OCI-LY1 (cell line): Measurements from ENCODE around the gene CSNK1G2.

Experiments
- H2AFZ ChIP-seq: fragments of 200-600 bp; sonication (generic), shearing (Covaris generic); 2 replicates; pipeline ENCODE4 v1.6.0; 2014; ENCODE audit warnings: antibody characterized with exemption, mild to moderate bottlenecking, low read length
- H3F3A ChIP-seq: fragments of 200-600 bp; sonication (generic), shearing (Covaris generic); 2 replicates; pipeline ENCODE4 v1.6.0; 2014; ENCODE audit warnings: mild to moderate bottlenecking, antibody characterized with exemption, low read length, moderate library complexity; ENCODE audit not compliant: insufficient read depth
- H3K27ac ChIP-seq: fragments of 200-600 bp; sonication (generic); 2 replicates; pipeline ENCODE4 v1.5.1; 2014; ENCODE audit warnings: low read length, mixed run types, mild to moderate bottlenecking, low read depth; ENCODE audit not compliant: poor library complexity, severe bottlenecking
- H3K27me3 ChIP-seq: fragments of 200-600 bp; sonication (generic); 2 replicates; pipeline ENCODE4 v1.6.0; 2014; ENCODE audit warnings: antibody characterized with exemption, mild to moderate bottlenecking, low read length, moderate library complexity; ENCODE audit not compliant: insufficient read depth
- H3K36me3 ChIP-seq: fragments of 200-600 bp; sonication (generic); 2 replicates; pipeline ENCODE4 v1.6.1; 2014; ENCODE audit warnings: mild to moderate bottlenecking, antibody characterized with exemption, low read length, moderate library complexity, mixed read lengths; ENCODE audit not compliant: insufficient read depth
- H3K4me1 ChIP-seq: fragments of 200-600 bp; sonication (generic); 2 replicates; pipeline ENCODE4 v1.5.1; 2014; ENCODE audit warnings: mild to moderate bottlenecking, low read length, moderate library complexity; ENCODE audit not compliant: insufficient read depth, severe bottlenecking
- H3K4me2 ChIP-seq: fragments of 200-600 bp; sonication (generic), shearing (Covaris generic); 2 replicates; pipeline ENCODE4 v1.6.1; 2014; ENCODE audit warnings: low read length
- H3K4me3 ChIP-seq: fragments of 200-600 bp; sonication (generic); 2 replicates; pipeline ENCODE4 v1.5.1; 2014; ENCODE audit warnings: low read length, low read depth, mild to moderate bottlenecking, mixed read lengths; ENCODE audit not compliant: poor library complexity, severe bottlenecking
- H3K79me2 ChIP-seq: fragments of 200-600 bp; shearing (Covaris generic); 2 replicates; pipeline ENCODE4 v1.6.1; 2016; ENCODE audit warnings: mixed run types, low read length, mixed read lengths; ENCODE audit not compliant: insufficient read depth
- H3K9ac ChIP-seq: fragments of 200-600 bp; sonication (generic), shearing (Covaris generic); 2 replicates; pipeline ENCODE4 v1.6.1; 2014; ENCODE audit warnings: mild to moderate bottlenecking, low read length, mixed read lengths
- H3K9me2 ChIP-seq: fragments of 200-600 bp; sonication (generic), shearing (Covaris generic); 2 replicates; pipeline ENCODE4 v1.6.1; 2014; ENCODE audit warnings: low read depth, mild to moderate bottlenecking, low read length, mixed read lengths
- H3K9me3 ChIP-seq: fragments of 200-600 bp; shearing (Covaris generic); 2 replicates; pipeline ENCODE4 v1.6.1; 2014; ENCODE audit warnings: low read length, mixed read lengths
- H4K20me1 ChIP-seq: fragments of 200-600 bp; sonication (generic), shearing (Covaris generic); 2 replicates; pipeline ENCODE4 v1.6.0; 2016; ENCODE audit warnings: mild to moderate bottlenecking, low read length; ENCODE audit not compliant: insufficient read depth
- EZH2 ChIP-seq: fragments of 200-600 bp; sonication (generic), shearing (Covaris generic); IDR thresholded peaks from 2 replicates; pipeline ENCODE4 v1.8.0; 2017; ENCODE audit warnings: borderline replicate concordance, mixed run types, mild to moderate bottlenecking, antibody characterized with exemption, low read length, moderate library complexity, mixed read lengths
- TF ChIP-seq, protein P1 (sequence below): fragments of 200-600 bp; sonication (generic), shearing (Covaris generic); IDR thresholded peaks from 2 replicates; pipeline ENCODE4 v1.5.1; 2017; ENCODE audit warnings: mild to moderate bottlenecking, antibody characterized with exemption, low read length, moderate library complexity, mixed read lengths

The CSNK1G2 gene

DNA sequence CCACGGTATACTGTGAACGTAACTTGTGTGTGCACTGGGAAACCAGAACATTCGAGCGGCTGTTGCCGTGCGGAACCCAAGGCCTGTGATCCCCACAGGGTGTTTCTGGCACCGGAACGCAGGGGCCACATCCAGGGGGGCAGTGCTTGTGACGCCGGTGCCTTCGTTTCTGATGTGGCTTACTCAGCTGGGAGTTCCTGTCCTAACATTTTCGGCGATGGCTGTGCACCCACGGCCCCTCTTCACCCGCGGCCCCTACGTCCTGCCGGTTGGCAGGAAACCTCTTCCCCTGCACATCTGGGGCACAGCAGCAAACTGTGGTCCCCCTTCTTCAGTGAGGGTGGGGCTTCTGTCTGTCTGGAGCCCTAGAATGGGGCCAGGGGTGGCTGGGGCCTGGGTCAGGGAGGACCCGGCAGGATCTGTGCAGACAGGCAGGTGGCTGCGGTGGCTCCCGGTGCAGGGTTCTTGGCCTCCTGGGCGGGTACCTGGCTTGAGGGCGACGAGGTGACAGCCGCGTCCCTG is 26.2 kb downstream of the CSNK1G2 start:
- Histone ChIP-seq H3K27me3 (no peaks in the 10 kb centered on the region), H3K79me2 (0 out of 2 replicates have a peak, but pooled peaks cover under 1% of the 10 kb centered on the region), H3K27ac (no peak overlapping the region), H2AFZ (no peak overlapping the region), H3F3A (no peaks in the 10 kb centered on the region), H3K36me3 (peaks cover 31% of the 10 kb centered on the region), H3K9me3 (no peaks in the 10 kb centered on the region), H3K4me3 (no peak overlapping the region), H3K4me2 (no peak overlapping the region), H4K20me1 (no peaks in the 10 kb centered on the region), H3K4me1 (no peaks in the 10 kb centered on the region), H3K9me2 (no peaks in the 10 kb centered on the region), H3K9ac (no peak overlapping the region)
- TF ChIP-seq, protein P1, sequence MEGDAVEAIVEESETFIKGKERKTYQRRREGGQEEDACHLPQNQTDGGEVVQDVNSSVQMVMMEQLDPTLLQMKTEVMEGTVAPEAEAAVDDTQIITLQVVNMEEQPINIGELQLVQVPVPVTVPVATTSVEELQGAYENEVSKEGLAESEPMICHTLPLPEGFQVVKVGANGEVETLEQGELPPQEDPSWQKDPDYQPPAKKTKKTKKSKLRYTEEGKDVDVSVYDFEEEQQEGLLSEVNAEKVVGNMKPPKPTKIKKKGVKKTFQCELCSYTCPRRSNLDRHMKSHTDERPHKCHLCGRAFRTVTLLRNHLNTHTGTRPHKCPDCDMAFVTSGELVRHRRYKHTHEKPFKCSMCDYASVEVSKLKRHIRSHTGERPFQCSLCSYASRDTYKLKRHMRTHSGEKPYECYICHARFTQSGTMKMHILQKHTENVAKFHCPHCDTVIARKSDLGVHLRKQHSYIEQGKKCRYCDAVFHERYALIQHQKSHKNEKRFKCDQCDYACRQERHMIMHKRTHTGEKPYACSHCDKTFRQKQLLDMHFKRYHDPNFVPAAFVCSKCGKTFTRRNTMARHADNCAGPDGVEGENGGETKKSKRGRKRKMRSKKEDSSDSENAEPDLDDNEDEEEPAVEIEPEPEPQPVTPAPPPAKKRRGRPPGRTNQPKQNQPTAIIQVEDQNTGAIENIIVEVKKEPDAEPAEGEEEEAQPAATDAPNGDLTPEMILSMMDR = no peak
- TF ChIP-seq EZH2 = no peak

DNA sequence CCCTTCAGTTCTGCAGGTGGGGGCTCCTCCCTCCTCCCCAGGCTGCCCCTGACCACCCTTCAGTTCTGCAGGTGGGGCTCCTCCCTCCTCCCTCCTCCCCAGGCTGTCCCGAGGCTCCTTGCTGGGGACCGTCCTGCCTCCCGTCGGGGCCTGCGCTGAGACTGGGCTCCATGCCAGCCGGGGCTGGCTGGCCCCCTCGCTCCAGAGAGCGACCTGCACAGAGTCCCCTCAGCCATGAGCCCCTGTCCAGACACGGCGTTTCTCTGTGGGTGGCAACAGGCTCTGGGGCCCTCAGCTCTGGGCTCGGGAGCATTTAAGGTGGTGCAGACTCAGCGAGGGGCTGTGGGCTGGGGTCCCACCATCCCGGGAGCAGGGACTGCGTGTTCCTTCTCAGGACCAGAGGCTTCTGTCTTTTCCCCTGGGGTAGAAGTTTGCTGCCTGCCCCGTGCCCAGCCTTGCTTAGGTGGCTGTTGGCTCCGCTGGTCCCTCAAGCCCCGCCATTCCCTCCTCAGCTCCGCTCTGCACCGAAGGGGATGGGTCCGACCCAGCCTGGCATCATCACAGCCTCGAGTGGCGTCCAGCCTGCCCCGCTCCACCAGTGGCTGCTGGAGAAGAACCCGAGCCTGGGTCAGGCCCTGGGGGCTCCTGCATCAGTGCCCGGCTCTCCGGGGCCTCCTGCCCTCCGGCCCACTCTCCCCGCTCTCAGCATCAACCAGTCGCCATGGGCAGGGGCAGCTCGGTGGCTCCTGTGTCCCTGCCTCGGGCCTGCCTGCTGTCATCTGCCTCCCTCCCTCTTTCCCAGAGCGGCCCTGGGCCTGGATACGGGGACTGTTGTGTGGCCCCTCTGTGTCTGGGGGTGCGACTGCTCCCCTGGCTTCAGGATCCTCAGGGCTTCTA is 27.6 kb downstream of the CSNK1G2 start:
- H3K4me3 ChIP-seq = no peak overlapping the region
- no peaks in the 10 kb centered on the region for H3K9me2 ChIP-seq
- 0 out of 2 replicates have a peak, but pooled peaks cover 3% of the 10 kb centered on the region for H3K79me2 ChIP-seq
- no peaks in the 10 kb centered on the region for H3K9me3 ChIP-seq
- no peak overlapping the region for H2AFZ ChIP-seq
- no peak overlapping the region for H3K27ac ChIP-seq
- no peaks in the 10 kb centered on the region for H3F3A ChIP-seq
- peaks cover 23% of the 10 kb centered on the region for H3K36me3 ChIP-seq
- H3K4me1 ChIP-seq = no peaks in the 10 kb centered on the region
- no peak overlapping the region for H3K9ac ChIP-seq
- no peak for TF ChIP-seq EZH2
- TF ChIP-seq, protein P1 = no peak
- H4K20me1 ChIP-seq = no peaks in the 10 kb centered on the region
- H3K27me3 ChIP-seq = no peaks in the 10 kb centered on the region
- no peak overlapping the region for H3K4me2 ChIP-seq

DNA sequence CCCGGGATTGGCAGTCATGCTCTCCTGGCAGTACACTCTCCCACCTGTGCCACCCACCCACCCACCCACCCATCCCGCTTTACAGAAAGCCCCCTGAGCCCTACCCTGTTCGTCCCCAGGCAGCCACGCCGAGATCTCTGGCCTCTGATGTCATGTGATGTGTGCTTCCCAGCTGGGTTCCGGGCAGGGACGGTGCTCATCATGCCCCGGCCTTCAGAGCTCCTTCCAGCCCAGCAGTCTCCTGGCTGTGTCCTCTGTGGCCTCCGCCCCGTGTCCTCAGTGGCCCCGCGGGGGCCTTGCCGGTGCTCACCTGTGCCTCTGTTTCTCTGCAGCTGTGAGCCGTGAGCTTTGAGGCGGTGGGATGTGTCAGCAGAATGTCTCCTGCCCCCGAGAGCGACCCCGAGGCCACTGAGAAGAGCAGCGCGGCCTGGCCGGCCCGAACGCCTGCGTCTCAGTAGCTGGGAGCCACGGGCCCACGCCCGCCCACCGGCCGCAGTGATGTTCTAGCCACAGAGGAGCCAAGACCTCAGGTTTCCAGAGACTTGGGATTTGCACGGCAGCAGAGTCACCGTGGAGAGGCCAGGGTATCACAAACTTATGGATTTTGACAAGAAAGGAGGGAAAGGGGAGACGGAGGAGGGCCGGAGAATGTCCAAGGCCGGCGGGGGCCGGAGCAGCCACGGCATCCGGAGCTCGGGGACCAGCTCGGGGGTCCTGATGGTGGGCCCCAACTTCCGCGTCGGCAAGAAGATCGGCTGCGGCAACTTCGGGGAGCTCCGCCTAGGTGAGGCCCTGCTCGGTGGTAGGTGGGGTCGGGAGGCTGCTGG is 28.4 kb downstream of the CSNK1G2 start:
- H3K4me2 ChIP-seq = no peak overlapping the region
- H3K4me3 ChIP-seq = no peak overlapping the region
- no peaks in the 10 kb centered on the region for H3F3A ChIP-seq
- peaks cover 23% of the 10 kb centered on the region for H3K36me3 ChIP-seq
- H3K79me2 ChIP-seq = 0 out of 2 replicates have a peak, but pooled peaks cover 3% of the 10 kb centered on the region
- H4K20me1 ChIP-seq = no peaks in the 10 kb centered on the region
- H2AFZ ChIP-seq = no peak overlapping the region
- H3K9me3 ChIP-seq = no peaks in the 10 kb centered on the region
- TF ChIP-seq, protein P1 = no peak
- TF ChIP-seq EZH2 = no peak
- H3K27me3 ChIP-seq = no peaks in the 10 kb centered on the region
- no peak overlapping the region for H3K9ac ChIP-seq
- H3K27ac ChIP-seq = no peak overlapping the region
- H3K4me1 ChIP-seq = no peaks in the 10 kb centered on the region
- no peaks in the 10 kb centered on the region for H3K9me2 ChIP-seq
